ENCODE measurements around the gene DENND1C.

Gene DENND1C

GRCh38 chr19:6421075-6422014, 60.2 kb downstream of the DENND1C start:
- DNase-seq: no peak

GRCh38 chr19:6418562-6418932, 63.0 kb downstream of the DENND1C start:
- no peak for DNase-seq

GRCh38 chr19:6417713-6418561, 63.6 kb downstream of the DENND1C start:
- no peak for DNase-seq
